Measurements from ENCODE around the gene SENP8.

DNA sequence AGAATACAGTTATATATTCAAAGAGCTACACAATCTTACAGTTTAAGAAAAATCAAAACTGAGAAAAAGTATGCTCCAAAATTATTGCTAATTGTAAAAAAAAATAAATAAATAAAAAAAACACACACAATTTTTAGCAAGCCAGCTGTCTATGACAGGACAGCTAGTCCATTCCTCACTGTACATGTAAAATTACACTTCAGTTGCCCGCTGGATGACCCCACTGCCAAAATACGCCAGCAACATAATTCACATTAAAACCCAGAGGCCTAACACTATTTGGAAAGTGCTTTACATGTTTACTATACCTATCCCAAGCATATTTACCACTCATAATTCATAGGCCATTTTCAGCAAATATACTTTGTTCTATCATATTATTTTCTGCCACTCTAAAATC, 6.1 kb upstream of the SENP8 start:
- TF ChIP-seq FOS (IDR thresholded peaks at IDR 0.05; ENCODE audit: low read depth, low read length) (no peak), POLR2A (IDR thresholded peaks at IDR 0.05; ENCODE audit: low read depth, low read length) (no peak)
- TF ChIP-seq, protein P1, sequence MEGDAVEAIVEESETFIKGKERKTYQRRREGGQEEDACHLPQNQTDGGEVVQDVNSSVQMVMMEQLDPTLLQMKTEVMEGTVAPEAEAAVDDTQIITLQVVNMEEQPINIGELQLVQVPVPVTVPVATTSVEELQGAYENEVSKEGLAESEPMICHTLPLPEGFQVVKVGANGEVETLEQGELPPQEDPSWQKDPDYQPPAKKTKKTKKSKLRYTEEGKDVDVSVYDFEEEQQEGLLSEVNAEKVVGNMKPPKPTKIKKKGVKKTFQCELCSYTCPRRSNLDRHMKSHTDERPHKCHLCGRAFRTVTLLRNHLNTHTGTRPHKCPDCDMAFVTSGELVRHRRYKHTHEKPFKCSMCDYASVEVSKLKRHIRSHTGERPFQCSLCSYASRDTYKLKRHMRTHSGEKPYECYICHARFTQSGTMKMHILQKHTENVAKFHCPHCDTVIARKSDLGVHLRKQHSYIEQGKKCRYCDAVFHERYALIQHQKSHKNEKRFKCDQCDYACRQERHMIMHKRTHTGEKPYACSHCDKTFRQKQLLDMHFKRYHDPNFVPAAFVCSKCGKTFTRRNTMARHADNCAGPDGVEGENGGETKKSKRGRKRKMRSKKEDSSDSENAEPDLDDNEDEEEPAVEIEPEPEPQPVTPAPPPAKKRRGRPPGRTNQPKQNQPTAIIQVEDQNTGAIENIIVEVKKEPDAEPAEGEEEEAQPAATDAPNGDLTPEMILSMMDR (conservative IDR thresholded peaks at IDR 0.05; ENCODE audit: low read depth, low read length) = no peak

All from IMR-90 (cell line).